RWPE2 (cell line): ENCODE results near the gene ZCCHC9.
"Not testable (repeated sequence)": the region's sequence is repeated elsewhere in the genome, so short reads cannot be mapped to it uniquely, and the experiment has no call there.

Experiments used
- ATAC-seq: fragments of 200-7000 bp; cut with Tn5 transposase; 3 replicates; pipeline ENCODE4 v1.9.1; 2021; ENCODE audit warnings: low read depth
- DNase-seq: peaks from one replicate; pipeline ENCODE4 v3.0.0-alpha.2; 2020; ENCODE audit warnings: low spot score
- H3K27ac ChIP-seq: fragments of 450-650 bp; 2 replicates; pipeline ENCODE4 v1.5.1; 2017; ENCODE audit warnings: mild to moderate bottlenecking; ENCODE audit not compliant: poor library complexity, severe bottlenecking
- H3K27me3 ChIP-seq: fragments of 250-450 bp; sonication (Bioruptor Pico); 2 replicates; pipeline ENCODE4 v1.5.1; 2021; ENCODE audit warnings: mild to moderate bottlenecking, moderate library complexity; ENCODE audit not compliant: insufficient read depth, poor library complexity, severe bottlenecking
- H3K36me3 ChIP-seq: fragments of 250-450 bp; sonication (Bioruptor Pico); 2 replicates; pipeline ENCODE4 v1.5.1; 2020; ENCODE audit warnings: low read depth, mild to moderate bottlenecking, moderate library complexity
- H3K4me1 ChIP-seq: fragments of 250-450 bp; sonication (Bioruptor Pico); 2 replicates; pipeline ENCODE4 v1.5.1; 2021; ENCODE audit warnings: mild to moderate bottlenecking, moderate library complexity; ENCODE audit not compliant: insufficient read depth, poor library complexity, severe bottlenecking
- H3K4me3 ChIP-seq: fragments of 250-450 bp; sonication (Bioruptor Pico); 2 replicates; pipeline ENCODE4 v1.5.1; 2021; ENCODE audit warnings: mild to moderate bottlenecking, moderate library complexity; ENCODE audit not compliant: severe bottlenecking
- H3K9me3 ChIP-seq: fragments of 250-450 bp; sonication (Bioruptor Pico); 2 replicates; pipeline ENCODE4 v1.5.1; 2021; ENCODE audit warnings: mild to moderate bottlenecking, moderate library complexity; ENCODE audit not compliant: severe bottlenecking
- TF ChIP-seq, protein P1 (sequence below): fragments of 450-650 bp; IDR thresholded peaks from one replicate; pipeline ENCODE4 v1.5.1; 2017; ENCODE audit warnings: mild to moderate bottlenecking, moderate library complexity; ENCODE audit not compliant: poor library complexity, severe bottlenecking

Gene ZCCHC9

DNA sequence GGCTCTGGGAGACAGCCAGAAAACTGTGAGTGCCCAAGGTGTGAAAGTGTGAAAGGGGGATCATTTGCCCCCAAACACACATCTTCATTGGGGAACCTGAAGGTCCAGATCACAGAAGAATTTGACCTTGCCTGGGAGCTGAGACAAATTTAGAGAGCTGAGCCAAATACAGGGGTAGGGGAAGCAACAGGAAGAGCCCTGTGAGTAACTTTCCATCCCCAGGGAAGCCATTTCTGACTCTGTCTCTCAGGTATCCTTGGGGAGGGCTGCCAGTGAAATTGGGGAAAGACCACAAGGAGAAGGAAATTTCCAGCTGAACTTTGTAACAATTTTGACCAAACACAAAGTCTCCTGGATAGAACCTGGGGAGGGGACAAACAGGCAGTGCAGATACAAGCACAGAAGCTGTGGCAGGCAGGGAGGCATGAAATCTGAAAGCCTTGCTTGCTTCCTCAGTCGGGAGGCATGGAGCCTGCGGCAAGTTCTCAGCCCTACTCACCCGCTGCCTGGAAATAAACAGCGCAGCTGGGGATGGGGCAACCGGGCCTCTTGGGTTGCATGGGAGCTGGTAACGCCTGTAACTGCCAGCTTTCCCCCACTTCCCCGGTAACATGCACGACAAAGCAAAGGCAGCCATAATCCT lies 31.5 kb upstream of the ZCCHC9 start:
- Histone ChIP-seq H3K27ac (peak overlapping the region; percentile 26), H3K36me3 (no peaks in the 10 kb centered on the region), H3K4me1 (peaks cover 9% of the 10 kb centered on the region), H3K9me3 (no peaks in the 10 kb centered on the region), H3K4me3 (no peak overlapping the region), H3K27me3 (no peaks in the 10 kb centered on the region)
- ATAC-seq (no peak), DNase-seq (no peak)
- TF ChIP-seq, protein P1, sequence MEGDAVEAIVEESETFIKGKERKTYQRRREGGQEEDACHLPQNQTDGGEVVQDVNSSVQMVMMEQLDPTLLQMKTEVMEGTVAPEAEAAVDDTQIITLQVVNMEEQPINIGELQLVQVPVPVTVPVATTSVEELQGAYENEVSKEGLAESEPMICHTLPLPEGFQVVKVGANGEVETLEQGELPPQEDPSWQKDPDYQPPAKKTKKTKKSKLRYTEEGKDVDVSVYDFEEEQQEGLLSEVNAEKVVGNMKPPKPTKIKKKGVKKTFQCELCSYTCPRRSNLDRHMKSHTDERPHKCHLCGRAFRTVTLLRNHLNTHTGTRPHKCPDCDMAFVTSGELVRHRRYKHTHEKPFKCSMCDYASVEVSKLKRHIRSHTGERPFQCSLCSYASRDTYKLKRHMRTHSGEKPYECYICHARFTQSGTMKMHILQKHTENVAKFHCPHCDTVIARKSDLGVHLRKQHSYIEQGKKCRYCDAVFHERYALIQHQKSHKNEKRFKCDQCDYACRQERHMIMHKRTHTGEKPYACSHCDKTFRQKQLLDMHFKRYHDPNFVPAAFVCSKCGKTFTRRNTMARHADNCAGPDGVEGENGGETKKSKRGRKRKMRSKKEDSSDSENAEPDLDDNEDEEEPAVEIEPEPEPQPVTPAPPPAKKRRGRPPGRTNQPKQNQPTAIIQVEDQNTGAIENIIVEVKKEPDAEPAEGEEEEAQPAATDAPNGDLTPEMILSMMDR: no peak

DNA sequence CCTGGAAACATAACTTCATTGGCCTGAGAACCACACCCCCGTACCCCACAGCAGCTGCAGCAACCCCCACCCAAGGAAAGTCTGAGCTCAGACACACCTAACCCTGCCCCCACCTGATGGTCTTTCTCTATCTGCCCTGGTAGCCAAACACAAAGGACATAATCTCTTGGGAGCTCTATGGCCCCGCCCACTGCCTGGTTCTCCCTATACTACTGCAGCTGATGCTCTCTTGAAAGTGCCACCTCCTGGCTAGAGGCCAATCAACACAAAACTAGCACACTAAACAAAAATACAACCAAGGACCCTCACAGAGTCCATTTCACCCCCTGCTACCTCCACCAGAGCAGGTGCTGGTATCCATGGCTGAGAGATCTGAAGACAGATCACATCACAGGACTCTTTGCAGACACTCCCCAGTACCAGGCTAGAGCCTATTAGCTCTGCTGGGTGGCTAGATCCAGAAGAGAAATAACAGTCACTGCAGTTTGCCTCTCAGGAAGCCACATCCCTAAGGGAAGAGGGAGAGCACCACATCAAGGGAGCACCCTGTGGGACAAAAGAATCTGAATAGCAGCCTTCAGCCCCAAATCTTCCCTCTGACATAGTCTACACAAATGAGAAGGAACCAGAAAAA lies 30.9 kb upstream of the ZCCHC9 start:
- not testable (repeated sequence) for H3K36me3 ChIP-seq, ATAC-seq, DNase-seq, H3K27me3 ChIP-seq, H3K27ac ChIP-seq, H3K9me3 ChIP-seq, H3K4me3 ChIP-seq, H3K4me1 ChIP-seq

DNA sequence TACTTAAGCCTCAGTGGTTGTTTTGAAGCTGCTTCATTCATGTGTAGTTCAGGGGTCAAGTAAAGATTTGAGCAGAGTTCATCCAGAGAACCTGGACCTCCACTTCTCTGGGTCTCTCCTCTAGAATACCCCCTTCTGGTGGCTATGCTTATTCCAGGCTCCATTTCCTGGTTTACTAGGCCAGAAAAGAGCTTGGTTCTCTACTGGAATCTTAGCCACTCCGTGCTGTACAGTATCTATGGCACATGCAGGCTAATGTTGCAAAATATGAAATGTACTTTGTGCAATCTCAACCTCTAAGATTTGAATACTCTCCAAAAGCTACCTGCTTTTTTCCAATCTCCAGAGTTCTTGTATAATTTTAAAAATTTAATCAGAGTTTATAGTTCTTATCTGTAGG lies 17.4 kb upstream of the ZCCHC9 start:
- H3K36me3 ChIP-seq: no peaks in the 10 kb centered on the region
- no peaks in the 10 kb centered on the region for H3K4me1 ChIP-seq
- TF ChIP-seq, protein P1: no peak
- no peak overlapping the region for H3K4me3 ChIP-seq
- DNase-seq: no peak
- H3K9me3 ChIP-seq: no peaks in the 10 kb centered on the region
- no peak for ATAC-seq
- no peaks in the 10 kb centered on the region for H3K27me3 ChIP-seq
- H3K27ac ChIP-seq: no peak overlapping the region

DNA sequence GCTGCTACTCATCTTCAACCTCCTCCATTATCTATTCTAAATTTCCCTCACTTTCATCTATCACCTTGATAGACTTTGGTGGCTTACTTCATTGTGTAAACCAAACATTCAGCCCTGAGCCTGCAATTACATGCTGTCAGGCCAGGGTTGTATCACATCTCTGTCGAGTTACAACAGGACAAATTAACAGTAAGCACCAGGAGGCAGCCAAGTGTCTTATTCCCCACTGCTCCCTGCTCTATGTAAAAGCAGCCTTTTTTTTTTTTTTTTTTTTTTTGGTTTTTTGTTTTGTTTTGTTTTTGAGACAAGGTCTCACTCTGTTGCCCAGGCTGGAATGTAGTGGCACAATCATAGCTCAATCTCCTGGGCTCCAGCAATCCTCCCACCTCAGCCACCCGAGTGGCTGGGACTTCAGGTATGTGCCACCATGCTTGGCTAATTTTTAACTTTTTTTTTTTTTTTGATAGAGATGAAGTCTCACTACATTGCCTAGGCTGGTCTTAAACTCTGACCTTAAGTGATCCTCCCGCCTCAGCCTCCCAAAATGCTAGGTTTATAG lies 15.2 kb upstream of the ZCCHC9 start:
- Histone ChIP-seq H3K4me1 (no peaks in the 10 kb centered on the region), H3K27me3 (no peaks in the 10 kb centered on the region), H3K4me3 (no peak overlapping the region), H3K9me3 (no peaks in the 10 kb centered on the region), H3K27ac (no peak overlapping the region), H3K36me3 (no peaks in the 10 kb centered on the region)
- ATAC-seq (no peak; the same call in 2 of the 3 replicates), DNase-seq (no peak)
- TF ChIP-seq, protein P1: no peak

DNA sequence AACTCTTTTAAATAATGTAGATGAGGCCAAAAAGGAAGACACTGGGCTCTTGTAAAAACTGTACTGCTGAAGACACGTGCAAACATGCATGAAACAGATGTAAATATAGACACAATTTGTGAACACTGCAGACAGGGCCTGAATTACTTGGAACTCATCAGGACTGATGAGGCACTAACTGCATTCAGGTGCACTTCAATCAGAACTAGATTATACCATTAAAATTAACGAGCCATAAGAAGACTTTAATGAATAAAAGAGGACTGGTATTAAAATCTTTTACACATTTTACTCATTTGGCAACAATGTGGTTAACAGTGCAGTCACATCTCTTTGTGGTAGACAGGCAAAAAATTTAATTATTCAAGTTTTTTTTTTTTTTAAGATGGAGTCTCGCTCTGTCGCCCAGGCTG lies 13.4 kb upstream of the ZCCHC9 start:
- Histone ChIP-seq H3K4me3 (no peak overlapping the region), H3K36me3 (no peaks in the 10 kb centered on the region), H3K9me3 (no peaks in the 10 kb centered on the region), H3K27me3 (no peaks in the 10 kb centered on the region), H3K4me1 (no peaks in the 10 kb centered on the region), H3K27ac (no peak overlapping the region)
- TF ChIP-seq, protein P1: no peak
- ATAC-seq (no peak), DNase-seq (no peak)
